ENCODE results near the gene F10.

Gene F10

GRCh38 chr13:113074876-113075275 lies 47.7 kb upstream of the F10 start:
- Histone ChIP-seq H3K9me2 (replicated peaks; ENCODE audit: low read depth, low read length) (no peaks in the 10 kb centered on the region), H3K27me3 (ENCODE audit: insufficient read depth, low read length, poor library complexity, severe bottlenecking) (no peaks in the 10 kb centered on the region), H3K4me2 (ENCODE audit: low read depth, low read length, poor library complexity, severe bottlenecking) (no peak overlapping the region), H3K9me3 (ENCODE audit: insufficient read depth, low read depth, low read length) (no peaks in the 10 kb centered on the region), H3K4me1 (ENCODE audit: insufficient read depth, low read length, poor library complexity, severe bottlenecking) (no peaks in the 10 kb centered on the region), H2AFZ (ENCODE audit: low read length) (no peak overlapping the region), H3K79me2 (ENCODE audit: insufficient read depth, low read length) (no peaks in the 10 kb centered on the region), H3K9ac (ENCODE audit: low read depth, low read length, poor library complexity, severe bottlenecking) (no peak overlapping the region), H4K20me1 (ENCODE audit: insufficient read depth, low read length, poor library complexity, severe bottlenecking) (no peaks in the 10 kb centered on the region), H3K4me3 (ENCODE audit: low read length, poor library complexity, severe bottlenecking) (no peak overlapping the region), H3F3A (ENCODE audit: low read depth) (no peaks in the 10 kb centered on the region), H3K36me3 (ENCODE audit: insufficient read depth, low read length) (no peaks in the 10 kb centered on the region)
- TF ChIP-seq, protein P1, sequence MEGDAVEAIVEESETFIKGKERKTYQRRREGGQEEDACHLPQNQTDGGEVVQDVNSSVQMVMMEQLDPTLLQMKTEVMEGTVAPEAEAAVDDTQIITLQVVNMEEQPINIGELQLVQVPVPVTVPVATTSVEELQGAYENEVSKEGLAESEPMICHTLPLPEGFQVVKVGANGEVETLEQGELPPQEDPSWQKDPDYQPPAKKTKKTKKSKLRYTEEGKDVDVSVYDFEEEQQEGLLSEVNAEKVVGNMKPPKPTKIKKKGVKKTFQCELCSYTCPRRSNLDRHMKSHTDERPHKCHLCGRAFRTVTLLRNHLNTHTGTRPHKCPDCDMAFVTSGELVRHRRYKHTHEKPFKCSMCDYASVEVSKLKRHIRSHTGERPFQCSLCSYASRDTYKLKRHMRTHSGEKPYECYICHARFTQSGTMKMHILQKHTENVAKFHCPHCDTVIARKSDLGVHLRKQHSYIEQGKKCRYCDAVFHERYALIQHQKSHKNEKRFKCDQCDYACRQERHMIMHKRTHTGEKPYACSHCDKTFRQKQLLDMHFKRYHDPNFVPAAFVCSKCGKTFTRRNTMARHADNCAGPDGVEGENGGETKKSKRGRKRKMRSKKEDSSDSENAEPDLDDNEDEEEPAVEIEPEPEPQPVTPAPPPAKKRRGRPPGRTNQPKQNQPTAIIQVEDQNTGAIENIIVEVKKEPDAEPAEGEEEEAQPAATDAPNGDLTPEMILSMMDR (conservative IDR thresholded peaks at IDR 0.05; ENCODE audit: low read length), result no peak
- no peak for TF ChIP-seq EZH2phosphoT487 (IDR thresholded peaks at IDR 0.05; ENCODE audit: borderline replicate concordance)

DNA sequence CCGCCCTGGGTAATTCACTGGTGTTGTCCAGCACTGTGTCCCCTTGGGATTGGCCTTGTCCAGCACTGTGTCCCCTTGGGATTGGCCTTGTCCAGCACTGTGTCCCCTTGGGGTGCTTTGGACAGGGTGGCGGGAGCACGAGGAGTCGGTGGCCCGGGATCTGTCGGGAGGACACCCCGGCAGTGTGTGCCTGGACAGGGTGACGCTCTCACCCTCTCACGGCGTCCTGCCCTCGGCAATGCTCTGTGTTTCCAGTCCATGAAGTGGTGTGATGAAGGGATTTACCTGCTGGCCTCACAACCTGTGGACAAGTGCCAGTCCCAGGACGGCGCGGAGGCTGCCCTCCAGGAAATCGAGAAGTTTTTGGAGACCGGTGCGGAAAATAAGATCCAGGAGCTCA lies 46.9 kb upstream of the F10 start:
- TF ChIP-seq EZH2phosphoT487 (IDR thresholded peaks at IDR 0.05; ENCODE audit: borderline replicate concordance), result no peak
- TF ChIP-seq, protein P1 (conservative IDR thresholded peaks at IDR 0.05; ENCODE audit: low read length), result no peak
- H3K9me2 ChIP-seq (replicated peaks; ENCODE audit: low read depth, low read length), result no peaks in the 10 kb centered on the region
- H3K36me3 ChIP-seq (ENCODE audit: insufficient read depth, low read length), result no peaks in the 10 kb centered on the region
- no peak overlapping the region for H3K4me2 ChIP-seq (ENCODE audit: low read depth, low read length, poor library complexity, severe bottlenecking)
- H4K20me1 ChIP-seq (ENCODE audit: insufficient read depth, low read length, poor library complexity, severe bottlenecking), result no peaks in the 10 kb centered on the region
- H3K4me1 ChIP-seq (ENCODE audit: insufficient read depth, low read length, poor library complexity, severe bottlenecking), result no peaks in the 10 kb centered on the region
- no peaks in the 10 kb centered on the region for H3K9me3 ChIP-seq (ENCODE audit: insufficient read depth, low read depth, low read length)
- H3K27me3 ChIP-seq (ENCODE audit: insufficient read depth, low read length, poor library complexity, severe bottlenecking), result no peaks in the 10 kb centered on the region
- no peaks in the 10 kb centered on the region for H3K79me2 ChIP-seq (ENCODE audit: insufficient read depth, low read length)
- H3K4me3 ChIP-seq (ENCODE audit: low read length, poor library complexity, severe bottlenecking), result no peak overlapping the region
- H3K9ac ChIP-seq (ENCODE audit: low read depth, low read length, poor library complexity, severe bottlenecking), result no peak overlapping the region
- no peaks in the 10 kb centered on the region for H3F3A ChIP-seq (ENCODE audit: low read depth)
- no peak overlapping the region for H2AFZ ChIP-seq (ENCODE audit: low read length)

GRCh38 chr13:113076681-113077401 lies 45.8 kb upstream of the F10 start:
- no peaks in the 10 kb centered on the region for H4K20me1 ChIP-seq (ENCODE audit: insufficient read depth, low read length, poor library complexity, severe bottlenecking)
- H3K36me3 ChIP-seq (ENCODE audit: insufficient read depth, low read length), result no peaks in the 10 kb centered on the region
- no peaks in the 10 kb centered on the region for H3K27me3 ChIP-seq (ENCODE audit: insufficient read depth, low read length, poor library complexity, severe bottlenecking)
- H3K4me1 ChIP-seq (ENCODE audit: insufficient read depth, low read length, poor library complexity, severe bottlenecking), result no peaks in the 10 kb centered on the region
- no peak for TF ChIP-seq EZH2phosphoT487 (IDR thresholded peaks at IDR 0.05; ENCODE audit: borderline replicate concordance)
- TF ChIP-seq, protein P1 (conservative IDR thresholded peaks at IDR 0.05; ENCODE audit: low read length), result no peak
- H3K4me3 ChIP-seq (ENCODE audit: low read length, poor library complexity, severe bottlenecking), result no peak overlapping the region
- H3F3A ChIP-seq (ENCODE audit: low read depth), result no peaks in the 10 kb centered on the region
- no peak overlapping the region for H3K4me2 ChIP-seq (ENCODE audit: low read depth, low read length, poor library complexity, severe bottlenecking)
- no peaks in the 10 kb centered on the region for H3K9me2 ChIP-seq (replicated peaks; ENCODE audit: low read depth, low read length)
- no peaks in the 10 kb centered on the region for H3K79me2 ChIP-seq (ENCODE audit: insufficient read depth, low read length)
- no peaks in the 10 kb centered on the region for H3K9me3 ChIP-seq (ENCODE audit: insufficient read depth, low read depth, low read length)
- no peak overlapping the region for H2AFZ ChIP-seq (ENCODE audit: low read length)
- H3K9ac ChIP-seq (ENCODE audit: low read depth, low read length, poor library complexity, severe bottlenecking), result no peak overlapping the region
